DND-41 (cell line): Measurements from ENCODE around the gene MAP2K5.

Source experiments
- ATAC-seq: fragments of 200-7000 bp; cut with Tn5 transposase; 3 replicates; pipeline ENCODE4 v1.9.1; 2021; ENCODE audit warnings: low read depth; ENCODE audit not compliant: insufficient read depth
- DNase-seq: peaks from one replicate; pipeline ENCODE4 v3.0.0-alpha.2; 2020
- H2AFZ ChIP-seq: 2 replicates; pipeline ENCODE4 v1.6.0; 2012; ENCODE audit warnings: low read depth, low read length
- H3K27ac ChIP-seq: 2 replicates; pipeline ENCODE4 v1.5.1; 2012; ENCODE audit warnings: low read length, inconsistent platforms
- H3K27me3 ChIP-seq: fragments of 200-600 bp; sonication (generic); 2 replicates; pipeline ENCODE4 v1.6.0; 2012; ENCODE audit warnings: low read length, mild to moderate bottlenecking, inconsistent platforms; ENCODE audit not compliant: insufficient read depth, poor library complexity
- H3K36me3 ChIP-seq: 2 replicates; pipeline ENCODE4 v1.5.1; 2012; ENCODE audit warnings: low read length, inconsistent platforms; ENCODE audit not compliant: insufficient read depth
- H3K4me1 ChIP-seq: 2 replicates; pipeline ENCODE4 v1.5.1; 2012; ENCODE audit warnings: mild to moderate bottlenecking, low read length; ENCODE audit not compliant: insufficient read depth
- H3K4me2 ChIP-seq: 2 replicates; pipeline ENCODE4 v1.6.0; 2012; ENCODE audit warnings: mild to moderate bottlenecking, moderate library complexity, low read length, inconsistent platforms; ENCODE audit not compliant: insufficient read depth
- H3K4me3 ChIP-seq, 2 experiments: fragments of 200-600 bp in 1 of 2; shearing (Covaris generic) in 1 of 2; 2 replicates each; pipeline ENCODE4 v1.5.1; 2012 to 2016; ENCODE audit warnings: inconsistent platforms in 2 of 2, low read length in 2 of 2, mild to moderate bottlenecking in 2 of 2, low read depth in 1 of 2, moderate library complexity in 1 of 2
- H3K79me2 ChIP-seq: 2 replicates; pipeline ENCODE4 v1.6.0; 2012; ENCODE audit warnings: low read length, inconsistent platforms; ENCODE audit not compliant: insufficient read depth
- H3K9ac ChIP-seq: 2 replicates; pipeline ENCODE4 v1.6.0; 2012; ENCODE audit warnings: low read depth, mild to moderate bottlenecking, inconsistent platforms, low read length, moderate library complexity
- H3K9me3 ChIP-seq: 2 replicates; pipeline ENCODE4 v1.5.1; 2012; ENCODE audit warnings: low read length, moderate library complexity, mild to moderate bottlenecking, inconsistent platforms; ENCODE audit not compliant: insufficient read depth, severe bottlenecking
- H4K20me1 ChIP-seq: 2 replicates; pipeline ENCODE4 v1.6.0; 2012; ENCODE audit warnings: low read length; ENCODE audit not compliant: insufficient read depth
- EZH2 ChIP-seq: IDR thresholded peaks from 3 replicates; pipeline ENCODE4 v1.6.1; 2012; ENCODE audit warnings: borderline replicate concordance, low read depth, mild to moderate bottlenecking, moderate library complexity, low read length, inconsistent platforms; ENCODE audit not compliant: severe bottlenecking
- TF ChIP-seq, protein P1 (sequence below): IDR thresholded peaks from 2 replicates; pipeline ENCODE4 v1.5.1; 2012; ENCODE audit warnings: borderline replicate concordance, low read length, moderate library complexity, mild to moderate bottlenecking; ENCODE audit not compliant: poor library complexity, severe bottlenecking; ENCODE audit errors: extremely low read depth

Gene MAP2K5

DNA sequence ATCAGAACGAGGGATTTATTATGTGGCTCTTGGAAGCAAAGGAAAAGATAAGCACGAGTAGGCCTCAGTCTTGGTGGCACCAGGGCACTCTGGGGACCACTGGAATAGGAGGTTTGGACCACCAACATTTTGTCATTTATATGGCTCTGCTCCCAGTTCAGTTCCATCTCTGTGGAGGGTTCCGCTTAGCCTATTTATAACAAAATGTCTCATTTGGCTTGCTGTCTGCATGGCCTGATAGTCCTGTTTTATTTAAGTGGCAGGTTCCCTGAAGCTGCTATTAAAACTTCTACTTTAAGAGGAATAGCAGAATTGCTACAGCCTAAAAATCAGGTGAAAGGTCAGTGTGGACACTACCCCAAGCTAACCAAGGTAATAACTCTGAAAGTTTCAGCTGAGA is 27.2 kb downstream of the MAP2K5 start:
- DNase-seq (no peak), ATAC-seq (no peak)
- H3K4me1 ChIP-seq = peaks cover 5% of the 10 kb centered on the region
- H4K20me1 ChIP-seq = no peaks in the 10 kb centered on the region
- TF ChIP-seq, protein P1, sequence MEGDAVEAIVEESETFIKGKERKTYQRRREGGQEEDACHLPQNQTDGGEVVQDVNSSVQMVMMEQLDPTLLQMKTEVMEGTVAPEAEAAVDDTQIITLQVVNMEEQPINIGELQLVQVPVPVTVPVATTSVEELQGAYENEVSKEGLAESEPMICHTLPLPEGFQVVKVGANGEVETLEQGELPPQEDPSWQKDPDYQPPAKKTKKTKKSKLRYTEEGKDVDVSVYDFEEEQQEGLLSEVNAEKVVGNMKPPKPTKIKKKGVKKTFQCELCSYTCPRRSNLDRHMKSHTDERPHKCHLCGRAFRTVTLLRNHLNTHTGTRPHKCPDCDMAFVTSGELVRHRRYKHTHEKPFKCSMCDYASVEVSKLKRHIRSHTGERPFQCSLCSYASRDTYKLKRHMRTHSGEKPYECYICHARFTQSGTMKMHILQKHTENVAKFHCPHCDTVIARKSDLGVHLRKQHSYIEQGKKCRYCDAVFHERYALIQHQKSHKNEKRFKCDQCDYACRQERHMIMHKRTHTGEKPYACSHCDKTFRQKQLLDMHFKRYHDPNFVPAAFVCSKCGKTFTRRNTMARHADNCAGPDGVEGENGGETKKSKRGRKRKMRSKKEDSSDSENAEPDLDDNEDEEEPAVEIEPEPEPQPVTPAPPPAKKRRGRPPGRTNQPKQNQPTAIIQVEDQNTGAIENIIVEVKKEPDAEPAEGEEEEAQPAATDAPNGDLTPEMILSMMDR = no peak
- TF ChIP-seq EZH2 = no peak
- H3K4me3 ChIP-seq = no peak overlapping the region
- H3K9me3 ChIP-seq = no peaks in the 10 kb centered on the region
- H3K9ac ChIP-seq = no peak overlapping the region
- H3K27me3 ChIP-seq = no peaks in the 10 kb centered on the region
- H3K27ac ChIP-seq = no peak overlapping the region
- H3K79me2 ChIP-seq = no peaks in the 10 kb centered on the region
- H3K4me2 ChIP-seq = no peak overlapping the region
- H2AFZ ChIP-seq = no peak overlapping the region
- H3K36me3 ChIP-seq = peaks cover 5% of the 10 kb centered on the region; the same call in 1 of the 2 replicates

DNA sequence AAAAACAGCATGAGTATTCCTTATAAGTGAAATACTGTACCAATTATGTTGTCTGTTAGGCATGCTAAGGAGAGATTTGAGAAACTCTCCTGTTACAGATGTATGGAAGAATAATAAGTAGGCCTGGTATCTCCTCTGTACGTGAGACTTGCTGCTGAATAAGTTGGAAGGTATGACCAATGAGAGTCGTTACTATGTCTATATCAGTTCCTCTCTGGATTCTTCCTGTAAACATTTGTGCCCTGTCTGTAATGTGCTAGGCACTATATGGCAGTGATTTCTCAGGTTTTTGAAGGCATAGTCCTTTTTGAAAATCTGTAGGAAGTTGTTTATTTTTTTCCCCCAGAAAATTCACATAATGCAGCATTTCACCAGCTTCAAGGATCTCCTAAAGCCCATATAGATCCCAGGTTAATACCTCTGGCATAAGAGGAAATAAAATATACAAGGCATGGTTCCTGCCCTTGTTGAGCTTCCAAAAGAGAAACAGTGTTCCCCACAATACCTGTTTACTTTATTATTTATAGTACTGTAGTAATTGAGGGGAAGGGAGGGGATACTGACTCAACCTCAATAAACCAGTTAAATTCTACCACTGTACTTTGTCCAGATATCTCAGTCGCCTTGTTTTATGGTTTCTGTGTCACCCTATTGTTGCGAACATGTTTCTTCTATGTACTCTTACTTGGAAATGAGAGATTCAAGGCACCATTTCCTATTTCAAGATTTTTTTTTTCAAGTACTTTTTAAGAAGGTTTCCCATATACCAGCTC is 28.6 kb downstream of the MAP2K5 start:
- DNase-seq (no peak), ATAC-seq (no peak)
- no peak overlapping the region for H2AFZ ChIP-seq
- no peak for TF ChIP-seq EZH2
- TF ChIP-seq, protein P1 = no peak
- no peak overlapping the region for H3K4me3 ChIP-seq
- no peaks in the 10 kb centered on the region for H4K20me1 ChIP-seq
- no peaks in the 10 kb centered on the region for H3K4me1 ChIP-seq
- no peaks in the 10 kb centered on the region for H3K27me3 ChIP-seq
- H3K27ac ChIP-seq = no peak overlapping the region
- no peaks in the 10 kb centered on the region for H3K9me3 ChIP-seq
- no peaks in the 10 kb centered on the region for H3K79me2 ChIP-seq
- peaks cover 5% of the 10 kb centered on the region; the same call in 1 of the 2 replicates for H3K36me3 ChIP-seq
- no peak overlapping the region for H3K4me2 ChIP-seq
- H3K9ac ChIP-seq = no peak overlapping the region

DNA sequence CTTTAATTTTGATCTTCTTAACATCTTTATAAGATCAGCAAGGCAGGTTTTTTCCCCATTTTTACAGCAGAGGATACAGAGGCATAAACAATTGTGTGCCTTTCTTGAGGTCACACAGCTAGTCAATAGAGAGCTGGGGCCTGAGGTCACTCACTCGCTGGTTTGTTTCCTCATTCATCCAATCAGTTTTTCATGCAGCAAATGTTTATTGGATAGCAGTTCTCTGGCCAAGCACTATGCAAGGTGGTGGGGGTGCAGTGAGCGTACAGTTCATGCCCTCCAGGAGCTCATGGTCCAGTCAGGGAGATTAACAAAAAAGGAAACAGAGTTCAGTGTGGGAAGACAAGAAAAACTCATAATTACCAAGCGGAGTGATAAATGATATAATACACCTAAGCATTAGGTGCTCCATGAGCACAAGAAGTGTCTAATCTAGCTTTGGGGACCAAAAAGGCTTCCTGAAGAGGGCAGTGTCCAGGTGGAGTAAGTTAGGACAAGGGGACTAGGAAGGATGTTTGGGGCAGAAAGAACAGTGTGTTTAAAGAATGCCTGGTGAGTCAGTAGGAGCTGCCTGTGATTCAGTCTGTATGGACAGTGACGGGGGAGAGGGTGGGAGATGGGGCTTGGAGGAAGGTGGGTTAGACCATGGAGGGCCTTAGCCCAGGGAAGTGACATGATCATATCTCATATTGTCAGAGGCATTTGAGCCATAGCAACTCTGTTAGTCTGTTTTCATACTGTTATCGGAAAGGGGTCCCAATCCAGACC is 29.3 kb downstream of the MAP2K5 start:
- Histone ChIP-seq H4K20me1 (no peaks in the 10 kb centered on the region), H3K79me2 (no peaks in the 10 kb centered on the region), H3K4me1 (no peaks in the 10 kb centered on the region), H3K4me3 (no peak overlapping the region), H3K36me3 (peaks cover 5% of the 10 kb centered on the region; the same call in 1 of the 2 replicates), H3K9me3 (no peaks in the 10 kb centered on the region), H3K9ac (no peak overlapping the region), H3K27me3 (no peaks in the 10 kb centered on the region), H3K27ac (no peak overlapping the region), H2AFZ (no peak overlapping the region), H3K4me2 (no peak overlapping the region)
- DNase-seq (no peak), ATAC-seq (no peak)
- no peak for TF ChIP-seq EZH2
- TF ChIP-seq, protein P1 = no peak
